ENCODE data around the gene ERAL1. TPM values are rescaled to one million over a fixed set of nuclear protein-coding genes. Genes with fewer than 3 reads are reported as not detected.
"Not testable (repeated sequence)": the region's sequence is repeated elsewhere in the genome, so short reads cannot be mapped to it uniquely, and the experiment has no call there.

The ERAL1 gene
- total RNA-seq, 2 donors from 2014 or later: 55.9 to 105 TPM

DNA sequence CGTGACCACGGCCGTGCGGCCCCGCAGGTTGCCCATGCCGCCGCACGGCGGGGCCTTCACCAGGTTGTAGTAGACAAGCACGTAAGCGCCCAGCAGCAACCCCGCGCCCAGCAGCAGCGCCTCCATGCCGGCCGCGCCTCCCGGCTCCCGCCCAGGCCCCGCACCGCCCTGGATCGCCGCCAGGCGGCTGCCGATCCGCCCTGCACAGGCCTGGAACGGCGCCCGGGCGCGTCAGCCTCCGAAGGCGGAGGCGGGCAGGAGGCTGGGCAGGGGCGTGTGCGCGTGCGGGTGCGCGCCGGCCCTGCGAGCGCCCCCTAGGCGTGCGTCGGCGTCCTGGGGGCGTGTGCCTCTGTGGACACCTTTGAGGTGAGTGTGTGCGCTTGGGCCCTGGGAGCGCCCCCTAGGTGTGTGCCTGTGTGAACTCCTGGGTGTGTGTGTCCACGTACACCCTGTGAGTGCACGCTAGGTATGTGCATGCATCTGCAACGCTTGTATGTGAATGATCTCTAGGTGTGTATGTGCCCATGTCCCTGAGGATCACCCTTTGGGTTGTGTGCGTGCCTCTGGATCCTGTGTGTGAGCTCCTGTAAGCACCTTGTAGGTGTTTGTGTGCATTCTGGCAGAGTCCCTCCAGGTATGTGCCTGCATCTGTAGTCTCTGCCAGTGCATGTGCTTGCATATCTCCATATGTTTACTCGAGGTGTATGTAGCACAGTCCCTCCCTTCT, 48.2 kb downstream of the ERAL1 start, which contains the start of gene DHRS13:
Gene DHRS13 (minus strand): TSS at position 261 of the 727 bp plus-strand sequence. CDS start 135 bp downstream, at position 126.
- peak; percentile 93 for DNase-seq (ENCODE audit: low spot score)
- Mint-ChIP-seq H3K27me3 (no peaks in the 10 kb centered on the region), H3K36me3 (no peaks in the 10 kb centered on the region), H3K27ac (peak within 1 kb of the TSS; percentile 65 to 76), H3K4me3 (peak within 1 kb of the TSS; percentile 93), H3K9me3 (no peaks in the 10 kb centered on the region), H3K4me1 (ENCODE audit: low read depth in 2 of 2) (peaks cover 27 to 33% of the 10 kb centered on the region in 2 donors)
- ATAC-seq: peak; percentile 98

DNA sequence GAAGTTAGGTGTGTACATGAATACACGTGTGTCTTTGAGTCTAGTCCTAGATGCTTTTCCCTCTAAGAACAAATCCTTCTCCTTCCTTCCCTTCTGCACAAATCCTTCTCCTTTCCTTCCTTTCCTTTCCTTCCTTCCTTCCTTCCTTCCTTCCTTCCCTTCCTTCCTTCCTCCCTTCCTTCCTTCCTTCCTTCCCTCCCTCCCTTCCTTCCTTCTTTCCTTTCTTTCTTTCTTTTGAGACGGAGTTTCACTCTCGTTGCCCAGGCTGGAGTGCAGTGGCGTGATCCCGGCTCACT, 48.7 kb downstream of the ERAL1 start:
- Mint-ChIP-seq H3K27ac (peak overlapping the region; percentile 57 to 65), H3K4me3 (peak overlapping the region; percentile 60), H3K4me1 (ENCODE audit: low read depth in 2 of 2) (peaks cover 25 to 32% of the 10 kb centered on the region in 2 donors)
- not testable (repeated sequence) for H3K9me3 Mint-ChIP-seq; ATAC-seq; H3K27me3 Mint-ChIP-seq; DNase-seq (ENCODE audit: low spot score); H3K36me3 Mint-ChIP-seq

DNA sequence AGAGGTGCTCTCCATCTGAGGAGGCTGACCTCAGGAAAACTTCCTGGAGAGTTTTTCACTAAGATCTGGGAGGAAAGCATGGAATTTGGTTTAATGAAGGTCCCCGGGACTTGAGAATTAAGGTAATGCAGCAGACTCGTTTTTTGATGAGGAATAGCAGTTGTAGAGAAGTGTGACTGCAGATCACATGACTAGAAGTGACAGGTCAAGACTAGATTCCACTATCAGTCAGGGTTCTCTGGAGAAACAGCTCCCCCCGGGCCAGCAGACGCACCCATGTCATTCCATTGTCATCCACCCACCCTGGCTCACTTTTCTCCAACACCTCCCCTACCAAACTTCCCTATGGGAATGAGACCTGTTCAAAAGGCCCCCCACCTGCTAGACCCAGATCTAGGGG, 50.0 kb downstream of the ERAL1 start:
- no peaks in the 10 kb centered on the region for H3K27me3 Mint-ChIP-seq
- H3K9me3 Mint-ChIP-seq: no peaks in the 10 kb centered on the region
- H3K4me3 Mint-ChIP-seq: no peak overlapping the region
- H3K4me1 Mint-ChIP-seq (ENCODE audit: low read depth in 2 of 2): peaks cover 22 to 25% of the 10 kb centered on the region in 2 donors
- no peak overlapping the region for H3K27ac Mint-ChIP-seq
- DNase-seq (ENCODE audit: low spot score) (peak; percentile 18), ATAC-seq (no peak)
- H3K36me3 Mint-ChIP-seq: no peaks in the 10 kb centered on the region

DNA sequence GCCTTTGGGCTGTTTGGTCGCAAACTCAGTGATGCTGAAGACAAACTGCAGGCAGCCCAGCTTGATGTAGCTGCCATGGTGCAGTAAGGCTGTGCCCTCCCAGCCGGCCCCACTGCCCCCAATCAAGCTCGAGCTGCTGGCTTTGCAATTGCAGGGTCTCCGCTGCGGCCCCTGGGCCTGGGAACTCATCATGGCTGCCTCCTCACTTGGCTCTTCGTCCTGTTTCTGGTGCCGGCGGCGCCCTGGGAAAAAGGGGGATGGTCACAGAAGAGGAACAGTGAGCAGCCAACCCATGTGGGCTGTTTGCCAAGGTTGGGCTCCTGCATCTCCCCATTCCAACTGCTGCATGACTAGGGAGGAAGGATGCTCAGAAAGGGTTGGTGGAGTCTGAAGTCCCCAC, 51.5 kb downstream of the ERAL1 start:
- Mint-ChIP-seq H3K27ac (no peak overlapping the region), H3K4me1 (ENCODE audit: low read depth in 2 of 2) (peaks cover 16 to 19% of the 10 kb centered on the region in 2 donors), H3K27me3 (no peaks in the 10 kb centered on the region), H3K9me3 (no peaks in the 10 kb centered on the region), H3K4me3 (no peak overlapping the region), H3K36me3 (no peaks in the 10 kb centered on the region)
- ATAC-seq (no peak), DNase-seq (ENCODE audit: low spot score) (peak; percentile 49)

DNA sequence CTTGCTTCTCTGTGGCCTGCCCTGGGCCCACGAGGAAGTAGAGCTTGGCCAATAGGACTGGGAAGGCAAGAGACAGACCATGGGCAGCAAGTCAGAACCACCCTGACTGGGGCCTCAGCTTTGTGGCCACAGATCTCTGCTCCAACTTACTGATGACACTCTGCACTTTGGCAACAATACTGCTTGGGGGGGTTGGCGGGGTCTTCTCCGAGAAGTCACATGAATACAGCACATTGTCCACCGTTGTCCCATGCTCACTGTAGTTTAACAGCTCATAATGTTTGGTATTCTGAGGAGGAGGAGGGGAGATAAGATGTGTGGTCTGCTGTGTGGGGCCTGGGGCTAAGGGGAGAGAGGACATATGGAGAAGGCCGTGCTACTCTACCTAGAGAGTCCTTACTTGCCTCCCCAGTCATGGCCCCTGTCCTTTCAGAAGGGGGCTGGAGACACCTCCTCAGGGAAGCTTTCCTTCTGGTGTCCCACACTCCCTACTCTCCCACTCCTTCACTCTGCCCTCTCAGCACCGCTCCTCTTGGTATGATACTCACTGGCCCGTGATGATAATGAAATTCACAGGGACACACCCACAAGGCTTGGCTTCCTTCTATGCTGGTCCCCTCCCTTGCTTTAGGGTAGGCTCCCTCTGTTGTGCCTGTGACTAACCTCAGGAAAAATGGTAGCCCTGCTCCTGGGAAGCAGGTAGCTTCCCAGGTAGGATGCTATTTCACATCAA, 52.1 kb downstream of the ERAL1 start:
- H3K27ac Mint-ChIP-seq: no peak overlapping the region
- peaks cover 11 to 14% of the 10 kb centered on the region in 2 donors for H3K4me1 Mint-ChIP-seq (ENCODE audit: low read depth in 2 of 2)
- H3K27me3 Mint-ChIP-seq: no peaks in the 10 kb centered on the region
- H3K9me3 Mint-ChIP-seq: no peaks in the 10 kb centered on the region
- H3K4me3 Mint-ChIP-seq: no peak overlapping the region
- DNase-seq (ENCODE audit: low spot score) (peak; percentile 26), ATAC-seq (no peak)
- H3K36me3 Mint-ChIP-seq: no peaks in the 10 kb centered on the region

DNA sequence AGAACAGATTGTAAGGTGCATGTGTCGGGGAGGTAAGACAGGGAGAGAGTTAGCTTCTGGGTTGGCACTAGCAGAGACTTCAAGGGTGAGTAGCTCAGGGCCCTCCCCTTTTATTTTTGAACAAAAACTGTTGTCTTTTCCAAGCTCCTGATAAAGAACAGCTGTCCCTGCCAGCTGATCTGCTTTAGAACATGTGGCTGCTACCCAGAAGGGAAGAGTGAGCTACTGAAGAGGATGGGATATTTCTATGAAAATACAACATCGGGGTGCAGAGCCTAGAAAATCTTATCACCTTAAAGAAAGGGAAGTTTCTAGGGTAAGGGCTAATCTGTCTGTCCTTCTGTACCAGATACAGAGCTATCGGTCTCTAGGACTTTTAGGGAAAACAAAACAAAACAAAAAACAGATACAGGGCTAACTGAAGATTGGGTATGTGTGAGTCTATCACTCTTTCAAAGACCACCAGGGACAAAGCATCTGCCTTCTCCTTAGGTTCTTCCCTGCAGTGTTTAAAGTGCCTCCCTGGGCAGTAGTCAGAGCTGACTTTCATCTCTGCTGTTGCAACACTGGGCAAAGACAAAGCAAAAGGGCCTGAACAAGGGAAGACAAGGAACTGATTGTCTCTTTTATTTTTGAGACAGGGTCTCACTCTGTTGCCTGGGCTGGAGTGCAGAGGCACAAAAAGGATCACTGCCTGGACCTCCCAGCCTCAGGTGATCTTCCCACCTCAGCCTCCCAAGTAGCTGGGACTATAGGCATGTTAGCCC, 53.1 kb downstream of the ERAL1 start:
- Mint-ChIP-seq H3K36me3 (no peaks in the 10 kb centered on the region), H3K4me3 (no peak overlapping the region), H3K27ac (no peak overlapping the region), H3K9me3 (no peaks in the 10 kb centered on the region), H3K27me3 (no peaks in the 10 kb centered on the region), H3K4me1 (ENCODE audit: low read depth in 2 of 2) (peaks cover 7 to 9% of the 10 kb centered on the region in 2 donors)
- DNase-seq (ENCODE audit: low spot score) (peak; percentile 22), ATAC-seq (no peak)

DNA sequence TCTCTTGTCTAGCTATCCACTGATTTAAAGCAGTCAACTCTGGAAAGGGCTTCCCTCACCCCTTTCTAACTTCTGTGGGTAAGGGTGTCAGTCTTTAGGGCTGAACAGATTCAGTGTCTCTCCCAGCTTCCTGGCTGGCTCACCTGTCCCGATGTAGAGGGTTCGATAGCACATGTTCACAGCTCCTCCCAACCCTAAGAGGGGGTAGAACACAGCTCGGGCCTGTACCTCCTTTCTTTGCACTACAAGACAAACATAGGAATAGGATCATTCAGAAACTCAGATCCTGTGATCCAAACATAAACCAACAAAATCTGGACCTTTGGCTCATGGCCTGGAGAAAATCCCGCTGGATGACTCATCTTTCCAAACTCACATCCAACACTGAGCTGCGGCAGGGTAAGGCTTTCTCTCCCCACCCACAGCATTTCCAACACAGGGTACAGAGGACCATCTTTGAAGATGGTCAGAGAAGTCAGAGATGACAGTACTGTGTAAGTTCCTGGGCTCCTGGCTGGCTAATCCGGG, 53.9 kb downstream of the ERAL1 start:
- no peaks in the 10 kb centered on the region for H3K9me3 Mint-ChIP-seq
- DNase-seq (ENCODE audit: low spot score) (peak; percentile 40), ATAC-seq (no peak)
- peaks cover under 1 to 4% of the 10 kb centered on the region in 2 donors for H3K4me1 Mint-ChIP-seq (ENCODE audit: low read depth in 2 of 2)
- H3K4me3 Mint-ChIP-seq: no peak overlapping the region
- H3K36me3 Mint-ChIP-seq: no peaks in the 10 kb centered on the region
- no peak overlapping the region for H3K27ac Mint-ChIP-seq
- no peaks in the 10 kb centered on the region for H3K27me3 Mint-ChIP-seq

DNA sequence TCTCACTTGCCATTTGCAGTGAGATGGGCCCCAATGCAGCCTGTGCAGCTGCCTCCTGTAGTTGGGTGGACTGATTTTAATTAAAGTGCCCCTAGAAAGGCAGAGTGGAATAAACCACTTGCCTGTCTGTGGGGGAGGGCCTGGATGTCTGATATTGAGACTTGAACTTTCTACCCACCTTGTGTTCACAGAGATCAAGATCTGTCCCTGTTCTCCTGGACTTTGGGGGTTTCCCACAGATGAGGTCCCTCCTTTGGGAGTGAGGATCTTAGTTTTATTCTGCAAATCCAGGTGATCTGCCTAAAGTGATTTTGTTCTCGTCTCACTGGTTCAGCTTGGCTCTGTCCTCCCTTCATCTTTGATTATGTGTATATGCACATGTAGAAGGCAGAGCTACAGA, 55.7 kb downstream of the ERAL1 start:
- no peaks in the 10 kb centered on the region for H3K9me3 Mint-ChIP-seq
- H3K27me3 Mint-ChIP-seq: no peaks in the 10 kb centered on the region
- H3K27ac Mint-ChIP-seq: no peak overlapping the region
- H3K4me3 Mint-ChIP-seq: no peak overlapping the region
- ATAC-seq: no peak
- peaks cover 12% of the 10 kb centered on the region for H3K36me3 Mint-ChIP-seq
- no peak for DNase-seq (ENCODE audit: low spot score)
- peaks cover 9% of the 10 kb centered on the region in 2 donors for H3K4me1 Mint-ChIP-seq (ENCODE audit: low read depth in 2 of 2)

Other genes starting within 250 kb of the ERAL1 start
- gene RSKR, start 240.8 kb upstream of the ERAL1 start, total RNA-seq: 100 to 1,000 TPM in 1 of 2 donors, 10 to 100 TPM in 1; 34.4 to 108 TPM
- 100 to 1,000 TPM; 184 to 422 TPM for gene BLTP2, start 209.9 kb upstream of the ERAL1 start, total RNA-seq
- gene SDF2, start 193.1 kb upstream of the ERAL1 start, total RNA-seq: 10 to 100 TPM; 36.1 to 65.2 TPM
- gene SUPT6H, start 192.8 kb upstream of the ERAL1 start, total RNA-seq: 100 to 1,000 TPM; 118 to 133 TPM
- 1 to 10 TPM; 3.7 to 4.6 TPM for gene PROCA1, start 143.1 kb upstream of the ERAL1 start, total RNA-seq
- 10 to 100 TPM in 1 of 2 donors, 1 to 10 TPM in 1; 8.5 to 25.7 TPM for gene RAB34, start 137.1 kb upstream of the ERAL1 start, total RNA-seq
- 1,000 to 10,000 TPM; 1,264 to 1,439 TPM for gene RPL23A, start 135.0 kb upstream of the ERAL1 start, total RNA-seq
- gene TLCD1, start 128.8 kb upstream of the ERAL1 start, total RNA-seq: 1 to 10 TPM; 1.5 to 9.7 TPM
- gene NEK8, start 126.2 kb upstream of the ERAL1 start, total RNA-seq: 10 to 100 TPM in 1 of 2 donors, 1 to 10 TPM in 1; 3.2 to 10.2 TPM
- gene TRAF4, start 111.0 kb upstream of the ERAL1 start, total RNA-seq: 100 to 1,000 TPM in 1 of 2 donors, 10 to 100 TPM in 1; 59.7 to 186 TPM
- gene FAM222B, start 12.2 kb upstream of the ERAL1 start, total RNA-seq: 10 to 100 TPM; 21.7 to 23.5 TPM
- 10 to 100 TPM; 79.3 to 95.8 TPM for gene FLOT2, start 42.7 kb downstream of the ERAL1 start, total RNA-seq
- 10 to 100 TPM; 22.5 to 26.1 TPM for gene DHRS13, start 48.1 kb downstream of the ERAL1 start, total RNA-seq
- gene PHF12, start 96.5 kb downstream of the ERAL1 start, total RNA-seq: 10 to 100 TPM; 68.0 to 72.2 TPM
- gene SEZ6, start 151.0 kb downstream of the ERAL1 start, total RNA-seq: not detected
- 1 to 10 TPM; 3.2 to 5.0 TPM for gene PIPOX, start 188.1 kb downstream of the ERAL1 start, total RNA-seq

Measured in natural killer cell treated with Interleukin-12 subunit alpha and Interleukin-12 subunit beta and Interleukin-15 and Interleukin-18, amount 100 ng/mL, for 72 hours (primary cell).